GM12878 (cell line): ENCODE data around the gene PCSK5. TPM values are rescaled to one million over a fixed set of nuclear protein-coding genes. Genes with fewer than 3 reads are reported as not detected.

Experiments used
- ATAC-seq: fragments of 200-7000 bp; cut with Tn5 transposase; 3 replicates; pipeline ENCODE4 v1.9.1; 2020; ENCODE audit warnings: mild to moderate bottlenecking, moderate library complexity
- BruUV-seq: library from RNA; stranded (reverse); fragments of 400-500 nt; replicated peaks from 2 replicates; lab custom pipeline; 2021; lab: Mats Ljungman, UMichigan
- CTCF ChIA-PET: fragments of 300-600 bp; sonication (Branson Sonifier 250); formaldehyde crosslinking; extraction: SDS; loops from one replicate; lab custom pipeline; 2021; ENCODE audit warnings: inconsistent platforms; lab: Yijun Ruan, JAX
- POLR2A ChIA-PET: fragments of 350-600 bp; formaldehyde crosslinking; extraction: SDS; loops from one replicate; lab custom pipeline; 2021; ENCODE audit warnings: inconsistent platforms; lab: Charles Lee
- RAD21 ChIA-PET: fragments of 300-600 bp; sonication (Branson Sonifier 250); formaldehyde crosslinking; loops from one replicate; lab custom pipeline; 2023; ENCODE audit warnings: antibody characterized with exemption; ENCODE audit not compliant: unreplicated experiment; lab: Charles Lee
- SMC1A ChIA-PET: fragments of 300-600 bp; sonication (Branson Sonifier 250); formaldehyde crosslinking; loops from one replicate; lab custom pipeline; 2023; ENCODE audit not compliant: unreplicated experiment, uncharacterized antibody; lab: Charles Lee
- DNase-seq: peaks from one replicate; pipeline ENCODE4 v3.0.0-alpha.2; 2011; ENCODE audit warnings: low read depth, low spot score
- FAIRE-seq: peaks from 3 replicates; lab custom pipeline; 2011; peaks lifted over from hg19 to GRCh38; lab: Jason Lieb, UNC
- H2AFZ ChIP-seq: 2 replicates; pipeline ENCODE4 v1.6.0; 2011; ENCODE audit warnings: low read depth, low read length, control low read depth; ENCODE audit not compliant: control insufficient read depth
- H3K27ac ChIP-seq: 2 replicates; pipeline ENCODE4 v1.5.1; 2011; ENCODE audit warnings: control low read depth; ENCODE audit not compliant: control insufficient read depth, insufficient read depth
- H3K27me3 ChIP-seq, 2 experiments: replicated peaks in 1 of 2; 2 replicates each; pipeline versions ENCODE4 v1.6.0 to v1.6.1; 2011; ENCODE audit warnings: low read length in 1 of 2; ENCODE audit not compliant: control insufficient read depth in 2 of 2, insufficient read depth in 2 of 2
- H3K36me3 ChIP-seq, 2 experiments: 2 replicates each; pipeline ENCODE4 v1.5.1; 2011; ENCODE audit warnings: low read length in 1 of 2; ENCODE audit not compliant: control insufficient read depth in 2 of 2, insufficient read depth in 2 of 2
- H3K4me1 ChIP-seq: 2 replicates; pipeline ENCODE4 v1.6.1; 2011; ENCODE audit warnings: mild to moderate bottlenecking, low read length, moderate library complexity, mixed read lengths; ENCODE audit not compliant: control insufficient read depth, insufficient read depth
- H3K4me2 ChIP-seq: 2 replicates; pipeline ENCODE4 v1.6.0; 2011; ENCODE audit warnings: control low read depth; ENCODE audit not compliant: control insufficient read depth, insufficient read depth
- H3K4me3 ChIP-seq: fragments of 200-600 bp; sonication (generic); 2 replicates; pipeline ENCODE4 v1.5.1; 2016
- H3K79me2 ChIP-seq: 2 replicates; pipeline ENCODE4 v1.6.0; 2011; ENCODE audit warnings: low read length; ENCODE audit not compliant: control insufficient read depth, insufficient read depth
- H3K9ac ChIP-seq: 2 replicates; pipeline ENCODE4 v1.8.0; 2011; ENCODE audit warnings: low read length, control low read depth, mixed read lengths; ENCODE audit not compliant: control insufficient read depth, insufficient read depth
- H3K9me3 ChIP-seq: replicated peaks from 3 replicates; pipeline ENCODE4 v1.5.1; 2011; ENCODE audit warnings: mild to moderate bottlenecking, low read length; ENCODE audit not compliant: control insufficient read depth, insufficient read depth
- H4K20me1 ChIP-seq: 2 replicates; pipeline ENCODE4 v1.6.0; 2011; ENCODE audit not compliant: control insufficient read depth, insufficient read depth
- FOXK2 ChIP-seq: fragments of 450-650 bp; IDR thresholded peaks from 2 replicates; pipeline ENCODE4 v1.6.1; 2017; ENCODE audit warnings: mild to moderate bottlenecking, moderate library complexity
- NKRF ChIP-seq: fragments of 450-650 bp; conservative IDR thresholded peaks from 2 replicates; pipeline ENCODE4 v1.6.1; 2017; ENCODE audit warnings: mild to moderate bottlenecking, moderate library complexity
- PBX3 ChIP-seq: IDR thresholded peaks from 2 replicates; pipeline ENCODE4 v1.6.1; 2011; ENCODE audit warnings: mild to moderate bottlenecking, low read depth, low read length, moderate library complexity; ENCODE audit not compliant: insufficient replicate concordance
- RUNX3 ChIP-seq: IDR thresholded peaks from 2 replicates; pipeline ENCODE4 v1.6.1; 2012; ENCODE audit warnings: low read length, inconsistent platforms
- SIN3A ChIP-seq: IDR thresholded peaks from 2 replicates; pipeline ENCODE4 v1.6.1; 2012; ENCODE audit warnings: low read depth, low read length, improper control_type of control experiment
- ZNF592 ChIP-seq: fragments of 450-650 bp; IDR thresholded peaks from 2 replicates; pipeline ENCODE4 v1.6.1; 2017; ENCODE audit warnings: mild to moderate bottlenecking, moderate library complexity
- WGBS: methylation state at CpG from one replicate; pipeline ENCODE4 v1.1.6; 2016; ENCODE audit warnings: low lambda C conversion rate; ENCODE audit not compliant: insufficient replicate concordance, insufficient coverage; ENCODE audit errors: missing lambda C conversion rate; 5-methylcytosine and 5-hydroxymethylcytosine counted together
- in situ Hi-C: fragments of 300-500 bp; cut with MboI; formaldehyde crosslinking; loops from 9 replicates; pipeline ENCODE4 v1.14.3; 2018; ENCODE audit warnings: mixed read lengths
- intact Hi-C: fragments of 100-400 bp; cut with micrococcal nuclease; formaldehyde crosslinking; loops from one replicate; pipeline ENCODE4 v1.14.2; 2022; ENCODE audit not compliant: unreplicated experiment
- polyA plus RNA-seq, 11 experiments: library from polyadenylated mRNA; depleted of rRNA in 4 of 11; unstranded in 6 of 11; stranded (reverse) in 5 of 11; fragments of >200 nt; fragmentation: Nextera tagmentation in 4 of 11; fragmentation: Illumina TruSeq in 1 of 11; extraction: Ambion mirVana in 4 of 11; extraction: Trizol in 1 of 11; gene quantifications; 1 replicate in 1 of 11; 2 replicates in 10 of 11; pipeline versions ENCODE4 v1.2.1 to v1.2.3, GENCODE V29; 2011 to 2016; ENCODE audit warnings: inconsistent platforms in 2 of 11, missing spikeins in 2 of 11, low read depth in 1 of 11
- total RNA-seq, 4 experiments: library from RNA; depleted of rRNA in 3 of 4; stranded (reverse); fragments of >200 nt in 3 of 4; fragmentation: Illumina TruSeq in 1 of 4; extraction: Trizol in 1 of 4; gene quantifications; 2 replicates each; pipeline versions ENCODE4 v1.2.1 to v1.2.3, GENCODE V29; 2013 to 2021

The PCSK5 gene
- total and polyA plus RNA-seq, 10 of the 15 experiments (the other 5 are each of a cell fraction or from before 2014, with no cell fraction given): 0.01 to 0.13 (median 0.04) TPM; not detected in 3

GRCh38 chr9:75939536-75940111, 49.2 kb downstream of the PCSK5 start:
- ATAC-seq (no peak), FAIRE-seq (no peak), DNase-seq (no peak)
- RAD21 ChIA-PET: no interaction called here
- no peaks in the 10 kb centered on the region for H3K9me3 ChIP-seq
- H3K4me2 ChIP-seq: no peak overlapping the region
- no peak overlapping the region for H3K4me3 ChIP-seq
- SMC1A ChIA-PET: no interaction called here
- H2AFZ ChIP-seq: no peak overlapping the region
- TF ChIP-seq FOXK2 (no peak), ZNF592 (no peak), SIN3A (no peak), RUNX3 (no peak), NKRF (no peak), PBX3 (no peak)
- in situ Hi-C loops (no loop called here), intact Hi-C loops (no loop called here)
- 61% methylated on average over 7 of the region's 7 CpGs for WGBS
- H3K36me3 ChIP-seq: no peaks in the 10 kb centered on the region
- H3K79me2 ChIP-seq: no peaks in the 10 kb centered on the region
- CTCF ChIA-PET: no interaction called here
- H4K20me1 ChIP-seq: no peaks in the 10 kb centered on the region
- H3K4me1 ChIP-seq: no peaks in the 10 kb centered on the region
- POLR2A ChIA-PET: no interaction called here
- no peak overlapping the region for H3K9ac ChIP-seq
- H3K27me3 ChIP-seq: no peaks in the 10 kb centered on the region
- H3K27ac ChIP-seq: no peak overlapping the region
- BruUV-seq: no TSS peak
